ENCODE data around the gene CFDP1.

DNA sequence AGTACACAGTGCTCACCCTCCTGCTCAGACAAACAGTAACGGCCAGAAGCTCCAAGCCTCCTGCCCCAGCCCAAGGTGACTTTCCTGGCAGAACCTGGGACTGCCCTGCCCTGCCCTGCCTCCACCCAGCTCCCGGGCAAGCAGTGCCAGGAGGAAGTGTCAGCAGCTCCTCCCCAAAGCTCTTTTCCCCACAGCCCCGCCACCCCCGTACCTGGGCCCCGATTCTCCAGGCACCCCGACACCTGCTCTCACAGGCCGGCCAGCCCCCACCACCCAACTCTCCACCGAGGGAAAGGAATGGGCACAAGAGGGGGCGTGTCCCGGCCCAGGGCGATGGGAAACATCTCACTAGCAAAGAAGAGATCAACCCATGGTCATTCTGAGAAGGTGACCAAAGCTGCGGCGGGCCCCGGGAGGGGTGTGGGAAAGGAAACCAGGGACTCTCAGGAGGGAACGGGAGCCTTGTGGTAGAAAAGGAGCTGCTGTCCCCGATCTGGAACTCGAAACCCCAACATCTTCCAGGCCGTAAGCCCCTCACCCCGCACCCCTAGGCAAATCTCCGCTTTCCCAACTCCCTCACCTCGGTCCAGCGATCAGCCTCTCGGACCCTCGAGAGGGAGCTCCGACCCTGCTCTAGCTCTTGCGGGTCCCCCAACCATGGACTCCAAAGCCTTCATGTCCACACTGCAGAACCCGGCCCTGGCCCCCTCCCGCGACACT, 183.1 kb downstream of the CFDP1 start:
- TF ChIP-seq POLR2AphosphoS5 (IDR thresholded peaks at IDR 0.05; ENCODE audit: insufficient read depth, low read depth, low read length) (peak; percentile 60), EZH2 (IDR thresholded peaks at IDR 0.05; ENCODE audit: borderline replicate concordance, low read depth, low read length, severe bottlenecking) (no peak), POLR2A (IDR thresholded peaks at IDR 0.05; ENCODE audit: low read depth, low read length) (no peak)
- TF ChIP-seq, protein P1, sequence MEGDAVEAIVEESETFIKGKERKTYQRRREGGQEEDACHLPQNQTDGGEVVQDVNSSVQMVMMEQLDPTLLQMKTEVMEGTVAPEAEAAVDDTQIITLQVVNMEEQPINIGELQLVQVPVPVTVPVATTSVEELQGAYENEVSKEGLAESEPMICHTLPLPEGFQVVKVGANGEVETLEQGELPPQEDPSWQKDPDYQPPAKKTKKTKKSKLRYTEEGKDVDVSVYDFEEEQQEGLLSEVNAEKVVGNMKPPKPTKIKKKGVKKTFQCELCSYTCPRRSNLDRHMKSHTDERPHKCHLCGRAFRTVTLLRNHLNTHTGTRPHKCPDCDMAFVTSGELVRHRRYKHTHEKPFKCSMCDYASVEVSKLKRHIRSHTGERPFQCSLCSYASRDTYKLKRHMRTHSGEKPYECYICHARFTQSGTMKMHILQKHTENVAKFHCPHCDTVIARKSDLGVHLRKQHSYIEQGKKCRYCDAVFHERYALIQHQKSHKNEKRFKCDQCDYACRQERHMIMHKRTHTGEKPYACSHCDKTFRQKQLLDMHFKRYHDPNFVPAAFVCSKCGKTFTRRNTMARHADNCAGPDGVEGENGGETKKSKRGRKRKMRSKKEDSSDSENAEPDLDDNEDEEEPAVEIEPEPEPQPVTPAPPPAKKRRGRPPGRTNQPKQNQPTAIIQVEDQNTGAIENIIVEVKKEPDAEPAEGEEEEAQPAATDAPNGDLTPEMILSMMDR (IDR thresholded peaks at IDR 0.05; ENCODE audit: extremely low read depth in 1 of 2, insufficient read depth in 1 of 2, low read depth in 1 of 2, low read length in 2 of 2): no peak
